Suprapubic skin (tissue), 4 donors: ENCODE measurements around the gene PAM16.

ENCODE experiments used
- EP300 ChIP-seq: sonication (generic); formaldehyde crosslinking; IDR thresholded peaks from one replicate; pipeline ENCODE4 v1.6.1; 2017; ENCODE audit warnings: antibody characterized with exemption
- POLR2A ChIP-seq, 2 donors: fragments of 450-650 bp; IDR thresholded peaks; one replicate each; pipeline ENCODE4 v1.6.1; 2017; ENCODE audit warnings: antibody characterized with exemption in 2 of 2, mild to moderate bottlenecking in 2 of 2, moderate library complexity in 2 of 2
- POLR2AphosphoS5 ChIP-seq, 3 donors: sonication (generic); formaldehyde crosslinking; IDR thresholded peaks; one replicate each; pipeline ENCODE4 v1.6.1; 2017; ENCODE audit warnings: antibody characterized with exemption in 3 of 3
- TF ChIP-seq, protein P1 (sequence below), 2 donors: fragments of 200-600 bp in 1 of 2; fragments of 450-650 bp in 1 of 2; sonication (generic) in 1 of 2; IDR thresholded peaks; one replicate each; pipeline ENCODE4 v1.5.1; 2016 to 2019; ENCODE audit warnings: antibody characterized with exemption in 2 of 2, mild to moderate bottlenecking in 1 of 2, moderate library complexity in 1 of 2

GRCh38 chr16:4373909-4374742, 23.0 kb upstream of the PAM16 start:
- TF ChIP-seq, protein P1, sequence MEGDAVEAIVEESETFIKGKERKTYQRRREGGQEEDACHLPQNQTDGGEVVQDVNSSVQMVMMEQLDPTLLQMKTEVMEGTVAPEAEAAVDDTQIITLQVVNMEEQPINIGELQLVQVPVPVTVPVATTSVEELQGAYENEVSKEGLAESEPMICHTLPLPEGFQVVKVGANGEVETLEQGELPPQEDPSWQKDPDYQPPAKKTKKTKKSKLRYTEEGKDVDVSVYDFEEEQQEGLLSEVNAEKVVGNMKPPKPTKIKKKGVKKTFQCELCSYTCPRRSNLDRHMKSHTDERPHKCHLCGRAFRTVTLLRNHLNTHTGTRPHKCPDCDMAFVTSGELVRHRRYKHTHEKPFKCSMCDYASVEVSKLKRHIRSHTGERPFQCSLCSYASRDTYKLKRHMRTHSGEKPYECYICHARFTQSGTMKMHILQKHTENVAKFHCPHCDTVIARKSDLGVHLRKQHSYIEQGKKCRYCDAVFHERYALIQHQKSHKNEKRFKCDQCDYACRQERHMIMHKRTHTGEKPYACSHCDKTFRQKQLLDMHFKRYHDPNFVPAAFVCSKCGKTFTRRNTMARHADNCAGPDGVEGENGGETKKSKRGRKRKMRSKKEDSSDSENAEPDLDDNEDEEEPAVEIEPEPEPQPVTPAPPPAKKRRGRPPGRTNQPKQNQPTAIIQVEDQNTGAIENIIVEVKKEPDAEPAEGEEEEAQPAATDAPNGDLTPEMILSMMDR (IDR thresholded peaks at IDR 0.05) = no peak
- TF ChIP-seq EP300 (no peak), POLR2AphosphoS5 (IDR thresholded peaks at IDR 0.05) (peak in 2 of 3 donors; percentile 44 to 71), POLR2A (IDR thresholded peaks at IDR 0.05) (peak in 1 of 2 donors; percentile 34)
